ENCODE data around the gene CAV2.

Gene CAV2

DNA sequence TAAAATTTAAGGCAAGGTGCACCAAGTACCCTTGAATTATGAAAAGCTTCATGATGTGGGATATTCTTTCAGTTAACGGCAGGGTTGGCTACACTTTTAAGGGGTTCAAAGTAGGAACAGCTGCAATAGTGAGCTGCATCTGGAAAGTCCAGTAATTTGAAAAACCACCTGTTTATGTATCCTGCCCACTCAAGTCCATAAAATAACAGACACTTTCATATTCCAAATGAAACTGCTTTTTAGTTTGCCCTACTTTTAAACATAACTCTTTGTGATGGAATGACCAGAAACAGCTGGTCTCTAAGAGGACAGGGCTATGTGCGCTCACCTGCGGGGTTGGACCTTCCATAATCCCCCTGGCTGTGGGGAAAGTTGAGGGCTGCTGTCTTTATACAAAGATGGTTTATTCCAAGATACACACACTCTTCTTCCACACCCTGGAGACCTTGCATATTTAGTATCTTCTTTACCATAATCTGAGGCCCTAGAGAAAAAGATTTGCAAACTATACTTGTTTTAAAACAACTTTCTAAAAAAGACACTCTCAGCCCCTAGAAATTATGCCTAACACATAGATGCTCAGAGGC is 32.7 kb downstream of the CAV2 start:
- CTCF ChIA-PET = interaction anchor here (0.8 to 1.7 kb wide), 8 partner anchors 25 to 296 kb away, joined by 3 to 9 read pairs (median 3); no protein-coding TSS in a partner anchor
- no peak for TF ChIP-seq CTCF (IDR thresholded peaks at IDR 0.05; ENCODE audit: insufficient read depth, low read length, missing control alignments)
- POLR2A ChIA-PET = interaction anchor here (0.9 to 1.7 kb wide), 2 partner anchors 14 to 51 kb away, joined by 3 to 10 read pairs; no protein-coding TSS in a partner anchor

GRCh38 chr7:116534790-116535189 is 35.3 kb downstream of the CAV2 start:
- DNase-seq (ENCODE audit: low read depth, low spot score) = no peak
- CTCF ChIA-PET = interaction anchor here (1.0 to 1.7 kb wide), 2 partner anchors 13 to 361 kb away, joined by 4 to 6 read pairs; no protein-coding TSS in a partner anchor
- no peak overlapping the region for H3K4me3 ChIP-seq (ENCODE audit: low read depth, low read length)
- POLR2A ChIA-PET = no interaction called here
- TF ChIP-seq CTCF (IDR thresholded peaks at IDR 0.05; ENCODE audit: insufficient read depth, low read length, missing control alignments) = no peak

More for the DNA sequence above, 32.7 kb downstream of the CAV2 start:
- no peak for DNase-seq (ENCODE audit: low read depth, low spot score)
- peak overlapping the region; percentile 18 for H3K4me3 ChIP-seq (ENCODE audit: low read depth, low read length)

- ChIA-PET POLR2A (interaction anchor here (0.6 kb wide), 1 partner anchor 9 kb away, joined by 4 read pairs; no protein-coding TSS in a partner anchor), CTCF (interaction anchor here (1.0 to 2.8 kb wide), 3 partner anchors 8 to 362 kb away, joined by 4 to 16 read pairs (median 6); no protein-coding TSS in a partner anchor)
- DNase-seq (ENCODE audit: low read depth, low spot score) = no peak
- no peak overlapping the region for H3K4me3 ChIP-seq (ENCODE audit: low read depth, low read length)
- TF ChIP-seq CTCF (IDR thresholded peaks at IDR 0.05; ENCODE audit: insufficient read depth, low read length, missing control alignments) = no peak
These were observed 35.9 kb downstream of the CAV2 start for GRCh38 chr7:116535416-116535815.

- CTCF ChIA-PET = interaction anchor here (1.4 to 2.8 kb wide), 2 partner anchors 11 to 279 kb away, joined by 3 to 16 read pairs; no protein-coding TSS in a partner anchor
These were observed 38.6 kb downstream of the CAV2 start for GRCh38 chr7:116538138-116538537.

GRCh38 chr7:116539879-116540278 is 40.3 kb downstream of the CAV2 start:
- DNase-seq (ENCODE audit: low read depth, low spot score) = no peak

More at GRCh38 chr7:116538138-116538537, 38.6 kb downstream of the CAV2 start:
- DNase-seq (ENCODE audit: low read depth, low spot score) = no peak
- POLR2A ChIA-PET = no interaction called here
- TF ChIP-seq CTCF (IDR thresholded peaks at IDR 0.05; ENCODE audit: insufficient read depth, low read length, missing control alignments) = no peak
- no peak overlapping the region for H3K4me3 ChIP-seq (ENCODE audit: low read depth, low read length)

More at GRCh38 chr7:116539879-116540278, 40.3 kb downstream of the CAV2 start:
- H3K4me3 ChIP-seq (ENCODE audit: low read depth, low read length) = no peak overlapping the region
- no peak for TF ChIP-seq CTCF (IDR thresholded peaks at IDR 0.05; ENCODE audit: insufficient read depth, low read length, missing control alignments)
- ChIA-PET CTCF (interaction anchor here (1.4 kb wide), 1 partner anchor 281 kb away, joined by 6 read pairs; no protein-coding TSS in a partner anchor), POLR2A (no interaction called here)

Data from AG04449 (cell line).